Activated T-helper 17 cell treated with anti-CD3 and anti-CD28 coated beads, Interleukin-2, amount 50 U/mL, for 72 hours (primary cell): Measurements from ENCODE around the gene TRMT2A. TPM values are rescaled to one million over a fixed set of nuclear protein-coding genes. Genes with fewer than 3 reads are reported as not detected.

Source experiments
- ATAC-seq: fragments of 150-1000 bp; cut with Tn5 transposase; replicated peaks from 2 replicates; pipeline ENCODE4 v1.10.0; 2021; ENCODE audit warnings: mild to moderate bottlenecking, moderate library complexity
- H3K27ac Mint-ChIP-seq: one replicate; pipeline ENCODE4 v1.8.0; 2022; ENCODE audit warnings: mixed read lengths
- H3K27me3 Mint-ChIP-seq: one replicate; pipeline ENCODE4 v1.8.0; 2022; ENCODE audit warnings: mixed read lengths
- H3K36me3 Mint-ChIP-seq: one replicate; pipeline ENCODE4 v1.8.0; 2022; ENCODE audit warnings: low read depth, mild to moderate bottlenecking, mixed read lengths
- H3K4me1 Mint-ChIP-seq: one replicate; pipeline ENCODE4 v1.8.0; 2022; ENCODE audit warnings: mixed read lengths
- H3K4me3 Mint-ChIP-seq: one replicate; pipeline ENCODE4 v1.8.0; 2022; ENCODE audit warnings: mild to moderate bottlenecking, mixed read lengths
- H3K9me3 Mint-ChIP-seq: one replicate; pipeline ENCODE4 v1.8.0; 2022; ENCODE audit warnings: mixed read lengths
- total RNA-seq, 2 donors: library from RNA; stranded (reverse); gene quantifications; one replicate each; pipeline ENCODE4 v1.2.3, GENCODE V29; 2022

TRMT2A gene
- total RNA-seq, 2 donors from 2014 or later, result 71.7 to 110 TPM

- Mint-ChIP-seq H3K4me3 (peak overlapping the region; percentile 63), H3K27ac (peak overlapping the region; percentile 43), H3K4me1 (no peaks in the 10 kb centered on the region), H3K27me3 (no peaks in the 10 kb centered on the region), H3K9me3 (no peaks in the 10 kb centered on the region), H3K36me3 (peaks cover 6% of the 10 kb centered on the region)
- ATAC-seq, result no peak
Observed at GRCh38 chr22:20132686-20133246, 15.7 kb upstream of the TRMT2A start.

DNA sequence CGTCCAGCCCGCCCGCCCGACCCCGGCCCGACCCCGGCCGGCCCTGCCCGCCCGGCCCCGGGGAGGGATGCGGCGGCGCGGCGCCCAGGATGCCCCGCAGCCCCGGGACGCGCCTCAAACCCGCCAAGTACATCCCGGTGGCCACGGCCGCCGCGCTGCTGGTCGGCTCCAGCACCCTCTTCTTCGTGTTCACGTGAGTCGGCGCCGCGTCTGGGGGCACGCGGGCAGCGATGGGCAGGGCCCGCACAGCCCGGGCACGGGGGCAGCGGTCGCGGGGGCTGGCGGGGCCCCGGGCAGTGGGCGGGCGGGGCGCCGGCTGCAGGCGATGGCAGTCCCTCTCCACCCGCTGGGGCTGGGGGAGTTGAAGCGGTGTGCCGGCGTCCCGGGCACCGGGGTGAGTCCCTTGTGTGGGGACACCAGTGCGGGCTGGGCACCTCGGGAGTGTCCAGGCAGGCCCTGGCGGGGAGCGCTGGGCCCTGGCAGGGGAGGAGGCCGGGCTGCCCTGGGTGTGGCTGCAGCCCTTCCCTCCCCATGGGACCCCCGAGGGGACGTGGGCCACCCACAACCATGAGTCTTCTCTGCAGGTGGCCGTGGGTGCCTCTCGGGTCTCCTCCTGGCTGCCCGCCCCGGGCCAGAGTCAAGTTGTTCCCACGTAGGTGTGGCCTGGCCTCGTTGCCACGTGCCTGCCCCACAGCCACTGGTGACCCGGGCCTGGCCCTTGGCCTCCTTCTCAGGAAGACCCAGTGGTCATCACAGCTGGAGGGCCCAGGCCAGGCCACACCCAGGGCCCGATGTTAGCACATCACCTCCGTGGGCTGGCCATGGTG lies 15.0 kb upstream of the TRMT2A start:
- Mint-ChIP-seq H3K36me3 (peaks cover 13% of the 10 kb centered on the region), H3K27me3 (no peaks in the 10 kb centered on the region), H3K4me1 (no peaks in the 10 kb centered on the region), H3K9me3 (no peaks in the 10 kb centered on the region), H3K27ac (peak overlapping the region; percentile 43), H3K4me3 (peak overlapping the region; percentile 63)
- ATAC-seq, result peak; percentile 13

GRCh38 chr22:20131597-20131858 lies 14.5 kb upstream of the TRMT2A start, which contains the start of gene ZDHHC8:
ZDHHC8 (plus strand) TSS chr22:20131804; CDS start chr22:20131948, 144 bp downstream.
- H3K27ac Mint-ChIP-seq, result peak within 1 kb of the TSS; percentile 43
- H3K9me3 Mint-ChIP-seq, result no peaks in the 10 kb centered on the region
- H3K27me3 Mint-ChIP-seq, result no peaks in the 10 kb centered on the region
- H3K4me1 Mint-ChIP-seq, result no peaks in the 10 kb centered on the region
- ATAC-seq, result peak; percentile 59
- H3K4me3 Mint-ChIP-seq, result peak within 1 kb of the TSS; percentile 63
- peaks cover 18% of the 10 kb centered on the region for H3K36me3 Mint-ChIP-seq

DNA sequence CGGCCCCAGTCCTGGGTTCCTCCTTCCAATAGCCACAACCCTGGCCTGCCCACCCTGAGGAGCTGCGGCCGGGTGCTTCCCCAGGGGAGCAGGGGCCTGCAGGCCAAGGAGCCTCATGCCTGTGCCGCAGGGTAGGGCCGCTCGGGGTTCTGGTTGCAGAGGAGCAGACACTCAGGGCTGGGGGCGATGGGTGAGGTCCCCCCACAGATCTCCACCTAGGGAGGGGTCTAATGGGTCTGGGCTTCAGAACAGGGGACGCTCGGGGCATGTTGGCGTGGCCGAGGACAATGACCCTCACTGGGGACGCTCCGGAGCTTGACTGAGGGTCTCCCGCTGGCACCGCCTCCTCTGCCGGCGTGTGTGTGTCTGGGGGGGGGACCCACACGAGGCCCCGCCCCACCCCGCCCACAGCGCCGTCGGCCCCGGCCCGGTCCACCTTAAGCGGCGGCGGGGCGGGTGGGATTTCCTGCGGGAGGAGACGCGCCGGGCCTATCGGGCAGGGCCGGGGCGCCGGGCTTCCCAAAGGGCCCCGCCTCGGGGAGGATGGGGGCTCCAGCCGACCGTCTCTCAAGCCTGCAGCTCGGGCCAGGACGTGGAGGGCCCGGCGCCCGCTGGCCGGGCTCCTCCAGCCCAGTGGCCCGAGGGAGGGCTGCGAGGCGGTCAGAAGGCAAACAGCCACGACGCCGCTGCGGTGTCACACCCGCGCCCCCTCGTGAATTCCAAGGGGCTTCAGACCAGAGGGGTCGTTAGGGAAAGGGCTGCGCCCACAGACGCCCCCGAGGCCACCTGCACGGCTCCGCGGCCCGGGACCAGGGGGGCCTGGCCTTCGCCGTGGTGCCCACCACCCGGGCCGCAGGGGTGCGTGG lies 13.9 kb upstream of the TRMT2A start:
- peak; percentile 68 for ATAC-seq
- no peaks in the 10 kb centered on the region for H3K27me3 Mint-ChIP-seq
- peaks cover 24% of the 10 kb centered on the region for H3K36me3 Mint-ChIP-seq
- no peaks in the 10 kb centered on the region for H3K4me1 Mint-ChIP-seq
- H3K4me3 Mint-ChIP-seq, result peak overlapping the region; percentile 28
- H3K9me3 Mint-ChIP-seq, result no peaks in the 10 kb centered on the region
- no peak overlapping the region for H3K27ac Mint-ChIP-seq

DNA sequence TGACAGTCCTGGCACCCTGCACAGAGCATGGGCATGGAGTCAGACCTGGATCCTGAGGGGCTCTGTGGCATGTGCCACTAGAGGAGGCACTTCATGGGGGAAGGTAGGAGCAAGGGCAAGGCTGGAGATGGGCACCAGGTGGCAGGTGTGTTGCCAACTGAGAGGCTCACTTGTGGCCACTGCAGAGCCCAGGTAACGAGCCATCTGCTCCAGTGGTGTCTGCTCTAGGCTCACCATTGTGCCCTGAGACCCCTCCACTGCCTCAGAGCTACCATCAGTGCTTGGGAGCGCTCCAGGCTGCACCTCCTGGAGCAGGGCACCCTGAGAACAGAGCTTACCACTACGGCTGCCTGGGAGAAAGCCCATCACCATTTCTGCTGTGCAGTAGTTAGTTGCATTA lies 13.3 kb upstream of the TRMT2A start:
- Mint-ChIP-seq H3K27me3 (no peaks in the 10 kb centered on the region), H3K4me3 (peak overlapping the region; percentile 28), H3K27ac (no peak overlapping the region), H3K36me3 (peaks cover 30% of the 10 kb centered on the region), H3K9me3 (no peaks in the 10 kb centered on the region), H3K4me1 (no peaks in the 10 kb centered on the region)
- no peak for ATAC-seq

GRCh38 chr22:20129747-20130014 lies 12.7 kb upstream of the TRMT2A start:
- Mint-ChIP-seq H3K27me3 (no peaks in the 10 kb centered on the region), H3K4me1 (no peaks in the 10 kb centered on the region), H3K27ac (no peak overlapping the region), H3K4me3 (no peak overlapping the region), H3K36me3 (peaks cover 37% of the 10 kb centered on the region), H3K9me3 (no peaks in the 10 kb centered on the region)
- no peak for ATAC-seq

GRCh38 chr22:20128902-20129746 lies 12.1 kb upstream of the TRMT2A start:
- Mint-ChIP-seq H3K4me1 (no peaks in the 10 kb centered on the region), H3K27me3 (no peaks in the 10 kb centered on the region), H3K36me3 (peaks cover 42% of the 10 kb centered on the region), H3K27ac (peak overlapping the region; percentile 20), H3K9me3 (no peaks in the 10 kb centered on the region), H3K4me3 (no peak overlapping the region)
- peak; percentile 47 for ATAC-seq

- Mint-ChIP-seq H3K27ac (peak overlapping the region; percentile 20), H3K9me3 (no peaks in the 10 kb centered on the region), H3K4me3 (no peak overlapping the region), H3K36me3 (peaks cover 48% of the 10 kb centered on the region), H3K27me3 (no peaks in the 10 kb centered on the region), H3K4me1 (no peaks in the 10 kb centered on the region)
- no peak for ATAC-seq
Observed at GRCh38 chr22:20128619-20128901, 11.5 kb upstream of the TRMT2A start.

DNA sequence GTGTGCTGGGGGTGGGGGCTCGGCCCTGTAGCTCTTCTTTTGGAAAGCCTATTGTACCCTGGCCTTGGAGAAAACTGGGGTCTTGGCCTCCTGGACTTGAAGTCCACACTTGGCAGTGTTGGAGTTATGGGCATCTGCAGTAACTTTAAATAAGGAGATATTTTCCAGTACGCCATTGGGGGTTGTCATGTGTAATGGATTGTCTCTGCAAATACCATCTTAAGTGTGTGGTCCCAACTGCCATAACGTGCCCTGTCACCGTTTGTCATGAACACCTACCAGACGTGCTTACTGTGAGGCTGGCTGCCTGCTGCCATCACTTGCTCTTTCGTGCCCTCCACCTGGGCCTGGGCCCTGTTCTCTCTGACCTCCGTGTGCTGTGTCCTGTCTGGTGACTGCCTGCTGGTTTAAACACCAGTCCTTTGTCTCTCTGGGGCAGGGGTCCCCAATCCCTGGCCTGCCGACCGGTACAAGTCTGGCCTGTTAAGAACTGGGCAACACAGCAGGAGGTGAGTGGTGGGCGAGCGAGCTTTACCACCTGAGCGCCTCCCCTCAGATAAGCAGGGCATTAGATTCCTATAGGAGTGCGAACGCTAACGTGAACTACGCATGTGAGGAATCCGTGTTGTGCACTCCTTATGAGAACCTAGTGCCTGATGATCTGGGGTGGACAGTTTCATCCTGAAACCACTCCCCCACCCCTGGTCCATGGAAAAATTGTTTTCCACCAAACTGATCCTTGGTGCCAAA lies 11.0 kb upstream of the TRMT2A start:
- H3K27ac Mint-ChIP-seq, result no peak overlapping the region
- H3K36me3 Mint-ChIP-seq, result peaks cover 53% of the 10 kb centered on the region
- no peaks in the 10 kb centered on the region for H3K4me1 Mint-ChIP-seq
- no peaks in the 10 kb centered on the region for H3K27me3 Mint-ChIP-seq
- H3K4me3 Mint-ChIP-seq, result no peak overlapping the region
- no peaks in the 10 kb centered on the region for H3K9me3 Mint-ChIP-seq
- ATAC-seq, result no peak

- no peaks in the 10 kb centered on the region for H3K4me1 Mint-ChIP-seq
- H3K27ac Mint-ChIP-seq, result no peak overlapping the region
- no peaks in the 10 kb centered on the region for H3K9me3 Mint-ChIP-seq
- no peak for ATAC-seq
- no peak overlapping the region for H3K4me3 Mint-ChIP-seq
- H3K27me3 Mint-ChIP-seq, result no peaks in the 10 kb centered on the region
- H3K36me3 Mint-ChIP-seq, result peaks cover 59% of the 10 kb centered on the region
Observed at GRCh38 chr22:20127318-20127868, 10.4 kb upstream of the TRMT2A start.

- H3K36me3 Mint-ChIP-seq, result peaks cover 68% of the 10 kb centered on the region
- no peaks in the 10 kb centered on the region for H3K27me3 Mint-ChIP-seq
- H3K27ac Mint-ChIP-seq, result no peak overlapping the region
- H3K4me1 Mint-ChIP-seq, result no peaks in the 10 kb centered on the region
- ATAC-seq, result no peak
- H3K9me3 Mint-ChIP-seq, result no peaks in the 10 kb centered on the region
- H3K4me3 Mint-ChIP-seq, result no peak overlapping the region
Observed at GRCh38 chr22:20126284-20127029, 9.4 kb upstream of the TRMT2A start.

DNA sequence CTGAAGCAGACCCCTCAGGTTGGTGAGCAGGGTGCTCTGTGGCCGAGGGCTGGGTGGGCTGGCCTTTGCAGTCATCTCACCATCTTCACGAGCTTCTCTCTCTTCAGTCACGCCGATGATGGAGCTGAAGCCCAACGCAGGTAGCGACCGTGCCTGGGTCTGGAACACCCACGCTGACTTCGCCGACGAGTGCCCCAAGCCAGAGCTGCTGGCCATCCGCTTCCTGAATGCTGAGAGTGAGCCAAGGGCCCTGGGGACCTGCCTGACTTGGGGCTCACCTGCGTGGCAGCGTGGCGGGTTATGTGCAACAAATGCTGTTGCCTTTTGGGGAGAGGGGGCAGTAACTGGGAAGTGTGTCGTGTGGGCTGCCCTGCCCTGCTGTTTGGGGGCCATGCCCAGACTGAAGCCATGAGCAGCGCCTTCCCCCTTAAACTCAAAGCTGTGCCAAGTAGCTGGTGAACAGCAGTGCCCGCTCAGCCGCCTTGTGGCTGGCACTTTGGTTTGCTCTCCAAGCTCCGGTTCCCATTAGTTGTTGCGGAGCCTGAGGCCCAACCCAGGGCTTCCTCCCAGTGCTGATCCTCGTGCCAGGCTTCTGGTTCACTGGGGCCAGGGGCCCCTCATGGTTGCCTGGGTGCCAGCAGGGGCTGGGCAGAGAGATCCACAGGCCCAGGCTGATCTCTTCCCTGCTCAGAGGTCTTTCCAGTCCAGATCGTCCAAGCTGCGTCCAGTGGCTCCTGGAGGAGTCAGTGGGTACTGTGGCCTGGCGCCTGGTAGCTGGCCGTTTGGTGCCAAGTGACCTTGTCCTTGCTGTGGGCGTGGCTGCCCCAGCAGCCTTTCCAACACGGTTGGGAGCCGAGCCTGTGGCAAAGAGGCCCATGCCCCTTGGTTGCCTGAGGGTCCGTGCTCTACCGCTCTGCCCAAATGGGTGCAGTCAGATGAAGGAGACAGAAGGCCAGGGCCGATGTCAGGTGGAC lies 8.5 kb upstream of the TRMT2A start:
- no peaks in the 10 kb centered on the region for H3K4me1 Mint-ChIP-seq
- no peak for ATAC-seq
- H3K27me3 Mint-ChIP-seq, result no peaks in the 10 kb centered on the region
- H3K27ac Mint-ChIP-seq, result no peak overlapping the region
- H3K9me3 Mint-ChIP-seq, result no peaks in the 10 kb centered on the region
- H3K36me3 Mint-ChIP-seq, result peaks cover 78% of the 10 kb centered on the region
- no peak overlapping the region for H3K4me3 Mint-ChIP-seq
